BLaER1 treated with 17β-estradiol and CSF1 and Interleukin-3, amounts not matched to agents 10 nM and 100 nM (cell line): ENCODE results near the gene GCN1.
A peak's percentile ranks its signal among the peaks of the same experiment; 100 is the strongest.

Experiments
- H3K27ac ChIP-seq, 11 experiments: shearing (Covaris generic); formaldehyde crosslinking; 2 replicates each; pipeline ENCODE4 v1.8.1; 2022
- H3K27me3 ChIP-seq, 11 experiments: shearing (Covaris generic); formaldehyde crosslinking; 2 replicates each; pipeline ENCODE4 v1.8.1; 2022
- H3K36me3 ChIP-seq, 11 experiments: shearing (Covaris generic); formaldehyde crosslinking; 2 replicates each; pipeline ENCODE4 v1.8.1; 2022
- H3K4me1 ChIP-seq, 10 experiments: shearing (Covaris generic); formaldehyde crosslinking; 2 replicates each; pipeline ENCODE4 v1.8.1; 2022
- H3K4me2 ChIP-seq, 11 experiments: shearing (Covaris generic); formaldehyde crosslinking; 2 replicates each; pipeline ENCODE4 v1.8.1; 2022
- H3K4me3 ChIP-seq, 10 experiments: shearing (Covaris generic); formaldehyde crosslinking; 2 replicates each; pipeline ENCODE4 v1.8.1; 2022
- H3K9ac ChIP-seq, 11 experiments: shearing (Covaris generic); formaldehyde crosslinking; 2 replicates each; pipeline ENCODE4 v1.8.1; 2022
- H3K9me3 ChIP-seq, 11 experiments: shearing (Covaris generic); formaldehyde crosslinking; replicated peaks in 1 of 11; 2 replicates each; pipeline ENCODE4 v1.8.1; 2022
- H4K20me1 ChIP-seq, 11 experiments: shearing (Covaris generic); formaldehyde crosslinking; 2 replicates each; pipeline ENCODE4 v1.8.1; 2022
- Cebpa-rat ChIP-seq, 11 experiments: shearing (Covaris generic); IDR thresholded peaks; 2 replicates each; pipeline ENCODE4 v1.8.1; 2022

GCN1 gene

GRCh38 chr12:120137833-120138232, 56.7 kb downstream of the GCN1 start:
- H3K9ac ChIP-seq = no peak overlapping the region
- H3K36me3 ChIP-seq = peaks cover 100% of the 10 kb centered on the region in 11 experiments
- peaks cover 0 to 89% (median 49%) of the 10 kb centered on the region in 11 experiments; a peak in 16 of 22 replicates for H4K20me1 ChIP-seq
- no peak overlapping the region for H3K4me2 ChIP-seq
- H3K4me3 ChIP-seq = no peak overlapping the region
- peaks cover 0 to 17% (median 7%) of the 10 kb centered on the region in 10 experiments; a peak in 14 of 20 replicates for H3K4me1 ChIP-seq
- H3K27ac ChIP-seq = no peak overlapping the region
- H3K9me3 ChIP-seq = no peaks in the 10 kb centered on the region
- H3K27me3 ChIP-seq = no peaks in the 10 kb centered on the region
- TF ChIP-seq Cebpa-rat (IDR thresholded peaks at IDR 0.05) = no peak

- peaks cover 0 to 22% (median 9%) of the 10 kb centered on the region in 10 experiments; a peak in 14 of 20 replicates for H3K4me1 ChIP-seq
- peaks cover 0 to 83% (median 52%) of the 10 kb centered on the region in 11 experiments; a peak in 16 of 22 replicates for H4K20me1 ChIP-seq
- no peaks in the 10 kb centered on the region for H3K27me3 ChIP-seq
- no peak overlapping the region for H3K4me2 ChIP-seq
- H3K27ac ChIP-seq = no peak overlapping the region
- peaks cover 99 to 100% (median 100%) of the 10 kb centered on the region in 11 experiments for H3K36me3 ChIP-seq
- H3K9me3 ChIP-seq = no peaks in the 10 kb centered on the region
- no peak overlapping the region for H3K4me3 ChIP-seq
- TF ChIP-seq Cebpa-rat (IDR thresholded peaks at IDR 0.05) = no peak
- no peak overlapping the region for H3K9ac ChIP-seq
Measured at GRCh38 chr12:120136093-120136770, 58.3 kb downstream of the GCN1 start.

- Histone ChIP-seq H4K20me1 (peaks cover 0 to 84% (median 40%) of the 10 kb centered on the region in 11 experiments; a peak in 16 of 22 replicates), H3K4me2 (no peak overlapping the region; a peak in 2 of 22 replicates), H3K4me3 (no peak overlapping the region), H3K4me1 (peaks cover 5 to 22% (median 13%) of the 10 kb centered on the region in 10 experiments; a peak in 18 of 20 replicates), H3K9ac (no peak overlapping the region), H3K9me3 (no peaks in the 10 kb centered on the region), H3K27ac (no peak overlapping the region), H3K36me3 (peaks cover 99 to 100% (median 100%) of the 10 kb centered on the region in 11 experiments), H3K27me3 (no peaks in the 10 kb centered on the region)
- no peak for TF ChIP-seq Cebpa-rat (IDR thresholded peaks at IDR 0.05)
Measured at GRCh38 chr12:120134307-120134980, 60.1 kb downstream of the GCN1 start.

- Histone ChIP-seq H3K27me3 (no peaks in the 10 kb centered on the region), H3K36me3 (peaks cover 99 to 100% (median 100%) of the 10 kb centered on the region in 11 experiments), H3K9me3 (no peaks in the 10 kb centered on the region), H3K27ac (peak overlapping the region in 3 of 11 experiments; percentile 29 to 36 (median 35); a peak in 4 of 22 replicates), H3K4me1 (peaks cover 5 to 31% (median 22%) of the 10 kb centered on the region in 10 experiments; a peak in 19 of 20 replicates), H3K4me3 (no peak overlapping the region), H3K9ac (peak overlapping the region in 4 of 11 experiments; percentile 16 to 38 (median 34); a peak in 4 of 22 replicates), H3K4me2 (peak overlapping the region in 7 of 11 experiments; percentile 10 to 49 (median 33); a peak in 9 of 22 replicates), H4K20me1 (peaks cover 0 to 74% (median 36%) of the 10 kb centered on the region in 11 experiments; a peak in 16 of 22 replicates)
- TF ChIP-seq Cebpa-rat (IDR thresholded peaks at IDR 0.05) = no peak
Measured at GRCh38 chr12:120132863-120133385, 61.6 kb downstream of the GCN1 start.

- peak overlapping the region in 4 of 11 experiments; percentile 8 to 36 (median 23); a peak in 4 of 22 replicates for H3K27ac ChIP-seq
- no peak for TF ChIP-seq Cebpa-rat (IDR thresholded peaks at IDR 0.05)
Measured at GRCh38 chr12:120132054-120132836, 62.3 kb downstream of the GCN1 start.

GRCh38 chr12:120131116-120131515, 63.4 kb downstream of the GCN1 start:
- no peaks in the 10 kb centered on the region for H3K9me3 ChIP-seq
- peaks cover 0 to 71% (median 36%) of the 10 kb centered on the region in 11 experiments; a peak in 16 of 22 replicates for H4K20me1 ChIP-seq
- H3K27me3 ChIP-seq = no peaks in the 10 kb centered on the region
- no peak for TF ChIP-seq Cebpa-rat (IDR thresholded peaks at IDR 0.05)
- H3K9ac ChIP-seq = no peak overlapping the region
- H3K4me1 ChIP-seq = peaks cover 23 to 47% (median 35%) of the 10 kb centered on the region in 10 experiments
- H3K4me3 ChIP-seq = no peak overlapping the region
- H3K4me2 ChIP-seq = no peak overlapping the region
- peaks cover 89 to 100% (median 96%) of the 10 kb centered on the region in 11 experiments for H3K36me3 ChIP-seq
- no peak overlapping the region for H3K27ac ChIP-seq

More at GRCh38 chr12:120132054-120132836, 62.3 kb downstream of the GCN1 start:
- Histone ChIP-seq H4K20me1 (peaks cover 0 to 73% (median 36%) of the 10 kb centered on the region in 11 experiments; a peak in 16 of 22 replicates), H3K9me3 (no peaks in the 10 kb centered on the region), H3K27me3 (no peaks in the 10 kb centered on the region), H3K4me2 (peak overlapping the region in 6 of 11 experiments; percentile 10 to 49 (median 36); a peak in 7 of 22 replicates), H3K4me1 (peaks cover 12 to 37% (median 23%) of the 10 kb centered on the region in 10 experiments), H3K4me3 (no peak overlapping the region), H3K9ac (peak overlapping the region in 2 of 11 experiments; percentile 30 to 38; a peak in 2 of 22 replicates), H3K36me3 (peaks cover 99 to 100% (median 100%) of the 10 kb centered on the region in 11 experiments)

- H3K36me3 ChIP-seq = peaks cover 78 to 100% (median 95%) of the 10 kb centered on the region in 11 experiments
- no peak for TF ChIP-seq Cebpa-rat (IDR thresholded peaks at IDR 0.05)
Measured at GRCh38 chr12:120130011-120130410, 64.5 kb downstream of the GCN1 start.

GRCh38 chr12:120126635-120127005, 67.9 kb downstream of the GCN1 start:
- Histone ChIP-seq H4K20me1 (peaks cover 0 to 50% (median 11%) of the 10 kb centered on the region in 11 experiments; a peak in 10 of 22 replicates), H3K4me3 (peak overlapping the region in 3 of 10 experiments; percentile 22 to 26 (median 25); a peak in 3 of 20 replicates), H3K36me3 (peaks cover 44 to 68% (median 62%) of the 10 kb centered on the region in 11 experiments), H3K27ac (peak overlapping the region in 10 of 11 experiments; percentile 26 to 77 (median 65); a peak in 17 of 22 replicates), H3K4me2 (peak overlapping the region in 10 of 11 experiments; percentile 22 to 93 (median 74); a peak in 19 of 22 replicates), H3K27me3 (no peaks in the 10 kb centered on the region), H3K9me3 (no peaks in the 10 kb centered on the region), H3K9ac (peak overlapping the region in 9 of 11 experiments; percentile 2 to 55 (median 47); a peak in 12 of 22 replicates), H3K4me1 (peaks cover 24 to 85% (median 52%) of the 10 kb centered on the region in 10 experiments)
- peak in 6 of 11 experiments; percentile 22 to 52 (median 42); a peak in 6 of 22 replicates for TF ChIP-seq Cebpa-rat (IDR thresholded peaks at IDR 0.05)

More at GRCh38 chr12:120130011-120130410, 64.5 kb downstream of the GCN1 start:
- Histone ChIP-seq H3K4me2 (peak overlapping the region in 1 of 11 experiments; percentile 7; a peak in 1 of 22 replicates), H4K20me1 (peaks cover 0 to 74% (median 34%) of the 10 kb centered on the region in 11 experiments; a peak in 16 of 22 replicates), H3K4me1 (peaks cover 31 to 58% (median 40%) of the 10 kb centered on the region in 10 experiments), H3K27ac (no peak overlapping the region), H3K9me3 (no peaks in the 10 kb centered on the region), H3K9ac (no peak overlapping the region), H3K27me3 (no peaks in the 10 kb centered on the region), H3K4me3 (no peak overlapping the region)
